NT2/D1 (cell line): ENCODE measurements around the gene POLR2H.

Experiments used
- SUZ12 ChIP-seq: IDR thresholded peaks from 2 replicates; pipeline ENCODE4 v1.6.1; 2011; ENCODE audit not compliant: insufficient read length, insufficient read depth; ENCODE audit errors: extremely low read depth
- YY1 ChIP-seq: IDR thresholded peaks from 2 replicates; pipeline ENCODE4 v1.6.1; 2011; ENCODE audit not compliant: insufficient read length, insufficient read depth
- ZNF274 ChIP-seq: IDR thresholded peaks from 2 replicates; pipeline ENCODE4 v1.6.1; 2011; ENCODE audit warnings: mild to moderate bottlenecking, low read depth, low read length

DNA sequence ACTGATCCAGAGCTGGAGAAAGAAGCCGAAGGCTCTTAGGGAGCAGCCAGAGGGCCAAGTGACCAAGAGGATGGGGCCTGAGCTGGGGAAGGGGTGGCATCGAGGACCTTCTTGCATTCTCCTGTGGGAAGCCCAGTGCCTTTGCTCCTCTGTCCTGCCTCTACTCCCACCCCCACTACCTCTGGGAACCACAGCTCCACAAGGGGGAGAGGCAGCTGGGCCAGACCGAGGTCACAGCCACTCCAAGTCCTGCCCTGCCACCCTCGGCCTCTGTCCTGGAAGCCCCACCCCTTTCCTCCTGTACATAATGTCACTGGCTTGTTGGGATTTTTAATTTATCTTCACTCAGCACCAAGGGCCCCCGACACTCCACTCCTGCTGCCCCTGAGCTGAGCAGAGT is 27.9 kb downstream of the POLR2H start:
- no peak for TF ChIP-seq YY1
- no peak for TF ChIP-seq SUZ12
- no peak for TF ChIP-seq ZNF274
